GM23248 (cell line): ENCODE measurements around the gene NHEJ1. TPM values are rescaled to one million over a fixed set of nuclear protein-coding genes. Genes with fewer than 3 reads are reported as not detected.
A peak's percentile ranks its signal among the peaks of the same experiment; 100 is the strongest.

Experiments used
- DNase-seq: peaks from one replicate; pipeline ENCODE4 v3.0.0-alpha.2; 2015
- H2AFZ ChIP-seq: fragments of 200-600 bp; sonication (generic); 2 replicates; pipeline ENCODE4 v1.6.1; 2016; ENCODE audit warnings: antibody characterized with exemption
- H3F3A ChIP-seq: fragments of 200-600 bp; sonication (generic); 2 replicates; pipeline ENCODE4 v1.6.1; 2016; ENCODE audit warnings: mild to moderate bottlenecking, antibody characterized with exemption, mixed run types; ENCODE audit not compliant: insufficient read depth
- H3K27ac ChIP-seq: fragments of 200-600 bp; sonication (generic); 2 replicates; pipeline ENCODE4 v1.5.1; 2016; ENCODE audit warnings: mild to moderate bottlenecking
- H3K27me3 ChIP-seq: fragments of 200-600 bp; sonication (generic); replicated peaks from 2 replicates; pipeline ENCODE4 v1.6.1; 2016; ENCODE audit warnings: mild to moderate bottlenecking; ENCODE audit not compliant: insufficient read depth
- H3K36me3 ChIP-seq: fragments of 200-600 bp; sonication (generic); 2 replicates; pipeline ENCODE4 v1.6.1; 2016; ENCODE audit warnings: low read depth, mild to moderate bottlenecking
- H3K4me1 ChIP-seq: fragments of 200-600 bp; sonication (generic); 2 replicates; pipeline ENCODE4 v1.6.1; 2016; ENCODE audit warnings: mild to moderate bottlenecking; ENCODE audit not compliant: insufficient read depth
- H3K4me2 ChIP-seq: fragments of 200-600 bp; sonication (generic); one replicate; pipeline ENCODE4 v1.6.1; 2016; ENCODE audit warnings: mild to moderate bottlenecking; ENCODE audit not compliant: unreplicated experiment
- H3K4me3 ChIP-seq: fragments of 200-600 bp; sonication (generic); 2 replicates; pipeline ENCODE4 v1.5.1; 2016; ENCODE audit warnings: mild to moderate bottlenecking
- H3K79me2 ChIP-seq: fragments of 200-600 bp; sonication (generic); 2 replicates; pipeline ENCODE4 v1.6.1; 2016; ENCODE audit warnings: mild to moderate bottlenecking; ENCODE audit not compliant: insufficient read depth
- H3K9ac ChIP-seq: fragments of 200-600 bp; sonication (generic); 2 replicates; pipeline ENCODE4 v1.6.1; 2016; ENCODE audit warnings: mild to moderate bottlenecking
- H3K9me2 ChIP-seq: fragments of 200-600 bp; sonication (generic); 2 replicates; pipeline ENCODE4 v1.6.1; 2016; ENCODE audit warnings: mixed run types, mild to moderate bottlenecking, moderate library complexity; ENCODE audit not compliant: insufficient read depth
- H3K9me3 ChIP-seq: fragments of 200-600 bp; sonication (generic); one replicate; pipeline ENCODE4 v1.6.1; 2017; ENCODE audit warnings: low read depth
- H4K20me1 ChIP-seq: fragments of 200-600 bp; sonication (generic); 2 replicates; pipeline ENCODE4 v1.6.0; 2016; ENCODE audit not compliant: insufficient read depth
- EZH2 ChIP-seq: fragments of 200-600 bp; sonication (generic); IDR thresholded peaks from 2 replicates; pipeline ENCODE4 v1.6.1; 2018; ENCODE audit warnings: antibody characterized with exemption, mild to moderate bottlenecking; ENCODE audit not compliant: insufficient read depth, poor library complexity, severe bottlenecking
- EZH2phosphoT487 ChIP-seq: fragments of 200-600 bp; sonication (generic); IDR thresholded peaks from 2 replicates; pipeline ENCODE4 v1.6.1; 2018; ENCODE audit warnings: antibody characterized with exemption, moderate library complexity, mild to moderate bottlenecking, low read depth; ENCODE audit not compliant: insufficient read depth
- WGBS, 2 experiments: methylation state at CpG; one replicate each; pipeline ENCODE4 v1.1.6; 2015 to 2017; ENCODE audit warnings: low lambda C conversion rate in 2 of 2, low coverage in 1 of 2; ENCODE audit errors: missing lambda C conversion rate in 2 of 2; 5-methylcytosine and 5-hydroxymethylcytosine counted together
- in situ Hi-C: fragments of 300-500 bp; cut with MboI; formaldehyde crosslinking; loops from 2 replicates; pipeline ENCODE4 v1.15.0; 2020
- polyA plus RNA-seq: library from polyadenylated mRNA; unstranded; fragments of >200 nt; fragmentation: Nextera tagmentation; extraction: Ambion mirVana; gene quantifications from 2 replicates; pipeline ENCODE4 v1.2.1, GENCODE V29; 2016
- total RNA-seq: library from RNA; depleted of rRNA; stranded (reverse); fragments of >200 nt; shearing (Covaris generic); gene quantifications from 2 replicates; pipeline ENCODE4 v1.2.3, GENCODE V29; 2014

The NHEJ1 gene
- total and polyA plus RNA-seq, 2 experiments from 2014 or later: 8.3 to 16.1 TPM

DNA sequence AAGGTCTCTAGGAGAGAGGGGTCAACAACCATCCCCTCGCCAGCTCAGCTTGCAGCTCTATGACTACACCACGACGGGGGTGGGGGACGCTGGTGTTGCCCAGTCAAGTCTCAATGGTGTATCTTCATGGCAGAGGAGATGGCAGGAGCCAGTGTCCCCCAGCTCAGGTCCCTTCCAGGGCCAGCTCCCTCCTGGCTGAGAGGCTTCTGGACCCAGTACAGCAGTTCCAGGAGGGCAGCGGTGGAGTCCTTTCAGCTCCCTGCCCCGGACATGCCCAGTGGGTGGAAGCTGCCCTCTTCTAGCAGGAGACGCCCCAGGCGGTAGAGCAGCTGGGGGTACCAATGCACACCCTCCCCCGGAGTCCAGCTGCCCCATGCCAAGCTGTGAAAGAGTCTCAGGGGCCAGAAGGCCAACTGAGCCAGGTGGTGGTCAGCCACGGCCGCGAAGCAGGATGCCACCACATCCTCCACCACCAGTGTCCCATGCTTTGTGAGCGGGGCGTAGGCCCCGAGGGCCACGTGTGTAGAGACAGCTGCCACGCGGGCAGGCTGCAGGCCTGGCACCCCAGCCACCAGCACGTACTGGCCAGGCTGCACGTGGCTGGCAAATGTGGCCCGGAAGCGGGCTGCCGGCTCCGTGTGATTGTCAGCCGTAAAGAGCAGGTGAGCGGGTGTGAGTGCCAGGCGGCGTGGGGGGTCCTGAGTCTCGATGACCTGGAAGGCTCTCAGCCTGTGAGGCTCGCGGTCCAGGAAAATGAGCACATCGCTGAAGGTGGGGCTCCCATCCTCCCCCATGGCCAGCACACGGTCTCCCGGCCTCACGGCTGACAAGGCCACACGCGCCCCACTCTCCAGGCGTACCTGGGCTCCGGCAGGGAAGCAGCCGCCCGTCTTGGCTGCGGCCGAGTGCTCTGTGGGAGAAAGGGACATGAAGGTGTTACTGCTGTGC is 105.4 kb downstream of the NHEJ1 start:
- Histone ChIP-seq H3K79me2 (no peaks in the 10 kb centered on the region), H3K27ac (no peak overlapping the region), H3K27me3 (peaks cover 62% of the 10 kb centered on the region), H3K9me3 (no peaks in the 10 kb centered on the region), H4K20me1 (no peaks in the 10 kb centered on the region), H3K9me2 (no peaks in the 10 kb centered on the region), H3K36me3 (no peaks in the 10 kb centered on the region), H3K4me1 (peaks cover 6% of the 10 kb centered on the region; the same call in 1 of the 2 replicates), H3F3A (no peaks in the 10 kb centered on the region), H3K4me3 (no peak overlapping the region), H3K9ac (no peak overlapping the region), H2AFZ (no peak overlapping the region), H3K4me2 (no peak overlapping the region)
- no peak for TF ChIP-seq EZH2phosphoT487
- no peak for TF ChIP-seq EZH2
- WGBS, 2 experiments: 68 to 69% methylated on average over 40 to 43 of the region's 43 CpGs
- in situ Hi-C loops: no loop called here
- no peak for DNase-seq

DNA sequence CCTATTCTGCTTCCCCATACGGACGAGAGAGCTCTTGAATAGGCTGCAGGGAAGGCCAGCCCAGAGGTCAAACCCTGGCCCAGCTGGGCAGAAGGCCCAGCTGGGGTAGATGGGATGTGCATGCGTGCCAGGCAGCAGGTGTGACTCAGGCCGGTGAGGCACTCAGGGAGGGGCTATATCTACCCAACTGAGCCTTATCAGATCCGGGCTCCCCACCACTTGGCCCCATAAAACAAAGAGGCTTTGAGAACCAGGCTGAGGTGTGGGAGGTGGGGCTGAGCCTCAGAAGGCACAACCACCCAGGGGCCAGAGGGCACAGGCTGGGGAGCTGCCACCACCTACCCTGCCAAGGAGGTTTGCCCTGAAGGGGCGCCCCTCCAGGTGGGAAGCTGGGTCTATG is 111.3 kb downstream of the NHEJ1 start:
- DNase-seq: no peak
- Histone ChIP-seq H3K4me2 (no peak overlapping the region), H2AFZ (no peak overlapping the region), H3K4me3 (no peak overlapping the region), H3K36me3 (no peaks in the 10 kb centered on the region), H3K27ac (no peak overlapping the region), H3K9ac (no peak overlapping the region), H3K4me1 (no peaks in the 10 kb centered on the region), H3K79me2 (no peaks in the 10 kb centered on the region), H3K9me2 (no peaks in the 10 kb centered on the region), H4K20me1 (no peaks in the 10 kb centered on the region), H3K9me3 (no peaks in the 10 kb centered on the region), H3K27me3 (peaks cover 35% of the 10 kb centered on the region), H3F3A (no peaks in the 10 kb centered on the region)
- TF ChIP-seq EZH2 (no peak), EZH2phosphoT487 (no peak)
- in situ Hi-C loops: no loop called here
- WGBS, 2 experiments: 28 to 39% methylated on average over 6 of the region's 6 CpGs

DNA sequence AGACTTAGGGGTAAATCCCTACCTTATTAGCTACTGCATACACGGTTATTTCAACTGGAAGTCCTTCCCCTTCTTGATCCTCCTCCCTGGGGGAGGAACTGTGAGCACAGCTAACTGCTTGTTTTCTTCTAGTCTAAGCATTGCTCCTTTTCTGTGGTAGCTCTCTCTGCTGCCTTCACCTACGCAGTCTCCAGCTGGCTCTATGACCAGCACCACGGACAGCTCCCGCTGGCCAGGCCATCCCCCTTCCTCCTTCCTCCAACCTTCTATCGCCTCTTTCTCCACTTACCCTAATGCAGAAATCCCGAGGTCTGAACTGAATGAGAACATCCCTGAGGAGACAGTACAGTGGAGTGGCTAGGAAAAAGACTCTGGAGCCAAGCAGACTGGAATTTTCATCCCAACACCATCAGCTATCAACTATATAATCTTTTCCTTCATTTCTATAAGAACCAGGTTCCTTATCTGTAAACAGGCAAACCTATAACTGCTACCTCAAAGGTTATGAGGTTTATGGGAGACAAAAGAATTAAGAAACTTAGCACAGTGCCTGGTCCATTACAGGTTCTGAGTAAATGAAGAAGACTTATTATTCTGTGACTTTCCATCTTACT is 114.6 kb downstream of the NHEJ1 start:
- Histone ChIP-seq H3K27me3 (peaks cover 40% of the 10 kb centered on the region), H3K9me2 (no peaks in the 10 kb centered on the region), H3K9me3 (no peaks in the 10 kb centered on the region), H3K4me3 (no peak overlapping the region), H3K4me2 (no peak overlapping the region), H3K36me3 (no peaks in the 10 kb centered on the region), H2AFZ (no peak overlapping the region), H4K20me1 (no peaks in the 10 kb centered on the region), H3K79me2 (no peaks in the 10 kb centered on the region), H3K27ac (no peak overlapping the region), H3F3A (no peaks in the 10 kb centered on the region), H3K9ac (no peak overlapping the region), H3K4me1 (no peaks in the 10 kb centered on the region)
- WGBS, 2 experiments: 6 to 8% methylated on average over 6 of the region's 6 CpGs
- peak; percentile 55 for DNase-seq
- no peak for TF ChIP-seq EZH2
- no peak for TF ChIP-seq EZH2phosphoT487
- in situ Hi-C loops: no loop called here

DNA sequence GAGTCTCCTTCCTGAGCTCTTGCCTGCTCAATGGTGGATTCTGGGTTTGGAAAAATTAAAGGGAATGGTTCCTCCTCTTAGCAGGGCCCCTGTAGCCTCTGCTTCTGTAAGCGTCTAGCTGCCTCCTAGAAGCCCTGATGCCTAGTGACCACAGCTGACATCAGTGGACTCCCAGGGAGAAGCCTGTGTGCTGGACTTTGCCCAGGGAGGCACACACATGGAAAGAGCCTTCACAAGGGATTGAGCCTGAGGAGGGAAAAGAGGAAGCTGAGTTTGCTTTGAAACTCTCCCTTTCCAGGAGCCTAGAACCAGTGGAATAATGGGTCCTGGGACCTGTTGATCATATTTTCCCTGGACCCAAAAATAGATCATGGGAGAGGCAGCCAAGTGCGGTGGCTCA is 117.9 kb downstream of the NHEJ1 start:
- TF ChIP-seq EZH2 (no peak), EZH2phosphoT487 (no peak)
- WGBS, 2 experiments: 53 to 58% methylated on average over 2 of the region's 2 CpGs
- no peak overlapping the region for H2AFZ ChIP-seq
- H3F3A ChIP-seq: no peaks in the 10 kb centered on the region
- H3K36me3 ChIP-seq: no peaks in the 10 kb centered on the region
- in situ Hi-C loops: no loop called here
- no peak overlapping the region for H3K27ac ChIP-seq
- no peak overlapping the region for H3K4me2 ChIP-seq
- H3K9me3 ChIP-seq: no peaks in the 10 kb centered on the region
- no peak overlapping the region for H3K9ac ChIP-seq
- no peaks in the 10 kb centered on the region for H4K20me1 ChIP-seq
- no peaks in the 10 kb centered on the region for H3K79me2 ChIP-seq
- no peak for DNase-seq
- no peaks in the 10 kb centered on the region for H3K9me2 ChIP-seq
- H3K4me3 ChIP-seq: no peak overlapping the region
- peaks cover 48% of the 10 kb centered on the region for H3K27me3 ChIP-seq
- H3K4me1 ChIP-seq: no peaks in the 10 kb centered on the region
